Astrocyte (in vitro differentiated cells and primary cell): Measurements from ENCODE around the gene JAM2. TPM values are rescaled to one million over a fixed set of nuclear protein-coding genes. Genes with fewer than 3 reads are reported as not detected.
"Not testable (repeated sequence)": the region's sequence is repeated elsewhere in the genome, so short reads cannot be mapped to it uniquely, and the experiment has no call there.

Experiments used
- DNase-seq: peaks from one replicate; pipeline ENCODE4 v3.0.0-alpha.2; 2010; ENCODE audit warnings: low read depth
- FAIRE-seq: peaks from 2 replicates; lab custom pipeline; 2011; peaks lifted over from hg19 to GRCh38; lab: Jason Lieb, UNC
- H2AFZ ChIP-seq: 2 replicates; pipeline ENCODE4 v1.6.0; 2012; ENCODE audit warnings: low read depth, low read length, inconsistent platforms
- H3K27ac ChIP-seq: 2 replicates; pipeline ENCODE4 v1.5.1; 2011; ENCODE audit warnings: low read depth, low read length, inconsistent platforms
- H3K27me3 ChIP-seq: 2 replicates; pipeline ENCODE4 v1.6.0; 2011; ENCODE audit warnings: low read length, inconsistent platforms; ENCODE audit not compliant: insufficient read depth
- H3K36me3 ChIP-seq: 2 replicates; pipeline ENCODE4 v1.5.1; 2011; ENCODE audit warnings: low read length, inconsistent platforms; ENCODE audit not compliant: insufficient read depth
- H3K4me1 ChIP-seq: 2 replicates; pipeline ENCODE4 v1.5.1; 2011; ENCODE audit warnings: low read length, inconsistent platforms; ENCODE audit not compliant: insufficient read depth
- H3K4me2 ChIP-seq: 2 replicates; pipeline ENCODE4 v1.6.0; 2012; ENCODE audit warnings: low read length, inconsistent platforms
- H3K4me3 ChIP-seq: 2 replicates; pipeline ENCODE4 v1.5.1; 2011; ENCODE audit warnings: low read depth, mild to moderate bottlenecking, low read length, inconsistent platforms; ENCODE audit not compliant: insufficient read depth
- H3K79me2 ChIP-seq: 2 replicates; pipeline ENCODE4 v1.6.0; 2012; ENCODE audit warnings: mild to moderate bottlenecking, low read length, inconsistent platforms; ENCODE audit not compliant: insufficient read depth
- H3K9ac ChIP-seq: 2 replicates; pipeline ENCODE4 v1.6.0; 2012; ENCODE audit warnings: mild to moderate bottlenecking, low read length, inconsistent platforms
- H3K9me3 ChIP-seq: 2 replicates; pipeline ENCODE4 v1.5.1; 2012; ENCODE audit warnings: low read depth, mild to moderate bottlenecking, low read length, inconsistent platforms; ENCODE audit not compliant: insufficient read depth
- H4K20me1 ChIP-seq: 2 replicates; pipeline ENCODE4 v1.6.0; 2012; ENCODE audit warnings: low read length, inconsistent platforms; ENCODE audit not compliant: insufficient read depth
- H3K27ac Mint-ChIP-seq: one replicate; pipeline ENCODE4 v1.8.0; 2021; ENCODE audit warnings: mild to moderate bottlenecking, mixed read lengths; ENCODE audit not compliant: unreplicated experiment
- H3K27me3 Mint-ChIP-seq: one replicate; pipeline ENCODE4 v1.8.0; 2021; ENCODE audit warnings: low read depth, mixed read lengths; ENCODE audit not compliant: unreplicated experiment
- H3K36me3 Mint-ChIP-seq: one replicate; pipeline ENCODE4 v1.8.0; 2021; ENCODE audit warnings: low read depth, mixed read lengths; ENCODE audit not compliant: unreplicated experiment
- H3K4me1 Mint-ChIP-seq: one replicate; pipeline ENCODE4 v1.8.0; 2021; ENCODE audit warnings: low read depth, mixed read lengths; ENCODE audit not compliant: unreplicated experiment
- H3K4me3 Mint-ChIP-seq: one replicate; pipeline ENCODE4 v1.8.0; 2021; ENCODE audit warnings: mild to moderate bottlenecking, moderate library complexity, mixed read lengths; ENCODE audit not compliant: unreplicated experiment
- H3K9me3 Mint-ChIP-seq: one replicate; pipeline ENCODE4 v1.8.0; 2021; ENCODE audit warnings: mild to moderate bottlenecking, mixed read lengths; ENCODE audit not compliant: unreplicated experiment
- EZH2 ChIP-seq: IDR thresholded peaks from 2 replicates; pipeline ENCODE4 v1.6.1; 2012; ENCODE audit warnings: mild to moderate bottlenecking, low read length, inconsistent platforms; ENCODE audit not compliant: insufficient read depth
- total RNA-seq: library from RNA; stranded (reverse); gene quantifications from 2 replicates; pipeline ENCODE4 v1.2.1, GENCODE V29; 2021
- TF ChIP-seq, protein P1 (sequence below): IDR thresholded peaks from 2 replicates; pipeline ENCODE4 v1.5.1; 2011; ENCODE audit warnings: low read depth, mild to moderate bottlenecking, inconsistent platforms, low read length, moderate library complexity; ENCODE audit not compliant: insufficient read depth

The JAM2 gene
- total RNA-seq, 1 donor from 2014 or later: 3.7 TPM

GRCh38 chr21:25689226-25689625 is 50.2 kb downstream of the JAM2 start:
- H3K27me3 ChIP-seq: no peaks in the 10 kb centered on the region
- Mint-ChIP-seq H3K36me3 (no peaks in the 10 kb centered on the region), H3K9me3 (peaks cover 2% of the 10 kb centered on the region), H3K27me3 (no peaks in the 10 kb centered on the region), H3K27ac (no peak overlapping the region), H3K4me1 (peaks cover 6% of the 10 kb centered on the region), H3K4me3 (no peak overlapping the region)
- DNase-seq (peak; percentile 2), FAIRE-seq (peak; percentile 34)
- H3K4me2 ChIP-seq: no peak overlapping the region
- no peak overlapping the region for H3K9ac ChIP-seq
- no peaks in the 10 kb centered on the region for H4K20me1 ChIP-seq
- H3K4me1 ChIP-seq: no peaks in the 10 kb centered on the region
- H2AFZ ChIP-seq: no peak overlapping the region
- no peak overlapping the region for H3K27ac ChIP-seq
- no peaks in the 10 kb centered on the region for H3K36me3 ChIP-seq
- TF ChIP-seq, protein P1, sequence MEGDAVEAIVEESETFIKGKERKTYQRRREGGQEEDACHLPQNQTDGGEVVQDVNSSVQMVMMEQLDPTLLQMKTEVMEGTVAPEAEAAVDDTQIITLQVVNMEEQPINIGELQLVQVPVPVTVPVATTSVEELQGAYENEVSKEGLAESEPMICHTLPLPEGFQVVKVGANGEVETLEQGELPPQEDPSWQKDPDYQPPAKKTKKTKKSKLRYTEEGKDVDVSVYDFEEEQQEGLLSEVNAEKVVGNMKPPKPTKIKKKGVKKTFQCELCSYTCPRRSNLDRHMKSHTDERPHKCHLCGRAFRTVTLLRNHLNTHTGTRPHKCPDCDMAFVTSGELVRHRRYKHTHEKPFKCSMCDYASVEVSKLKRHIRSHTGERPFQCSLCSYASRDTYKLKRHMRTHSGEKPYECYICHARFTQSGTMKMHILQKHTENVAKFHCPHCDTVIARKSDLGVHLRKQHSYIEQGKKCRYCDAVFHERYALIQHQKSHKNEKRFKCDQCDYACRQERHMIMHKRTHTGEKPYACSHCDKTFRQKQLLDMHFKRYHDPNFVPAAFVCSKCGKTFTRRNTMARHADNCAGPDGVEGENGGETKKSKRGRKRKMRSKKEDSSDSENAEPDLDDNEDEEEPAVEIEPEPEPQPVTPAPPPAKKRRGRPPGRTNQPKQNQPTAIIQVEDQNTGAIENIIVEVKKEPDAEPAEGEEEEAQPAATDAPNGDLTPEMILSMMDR: no peak
- no peak overlapping the region for H3K4me3 ChIP-seq
- no peaks in the 10 kb centered on the region for H3K9me3 ChIP-seq
- no peaks in the 10 kb centered on the region for H3K79me2 ChIP-seq

GRCh38 chr21:25691976-25692375 is 52.9 kb downstream of the JAM2 start:
- no peak overlapping the region for H3K27ac ChIP-seq

GRCh38 chr21:25695461-25695860 is 56.4 kb downstream of the JAM2 start:
- not testable (repeated sequence) for H3K4me2 ChIP-seq, H3K9ac ChIP-seq, H3K9me3 ChIP-seq, FAIRE-seq, H2AFZ ChIP-seq, H3K4me3 ChIP-seq, H3K36me3 ChIP-seq, H3K27me3 ChIP-seq, H3K36me3 Mint-ChIP-seq, H3K4me3 Mint-ChIP-seq, H4K20me1 ChIP-seq, H3K9me3 Mint-ChIP-seq, DNase-seq, H3K79me2 ChIP-seq, H3K27ac ChIP-seq, H3K4me1 ChIP-seq, H3K4me1 Mint-ChIP-seq, H3K27me3 Mint-ChIP-seq, H3K27ac Mint-ChIP-seq

More at GRCh38 chr21:25691976-25692375, 52.9 kb downstream of the JAM2 start:
- TF ChIP-seq, protein P1: no peak
- no peak for TF ChIP-seq EZH2
- Mint-ChIP-seq H3K4me3 (no peak overlapping the region), H3K27ac (no peak overlapping the region), H3K36me3 (peaks cover 5% of the 10 kb centered on the region), H3K27me3 (no peaks in the 10 kb centered on the region), H3K9me3 (peaks cover 2% of the 10 kb centered on the region), H3K4me1 (peaks cover 6% of the 10 kb centered on the region)
- no peaks in the 10 kb centered on the region for H3K4me1 ChIP-seq
- H3K36me3 ChIP-seq: no peaks in the 10 kb centered on the region
- no peaks in the 10 kb centered on the region for H4K20me1 ChIP-seq
- H3K27me3 ChIP-seq: no peaks in the 10 kb centered on the region
- no peaks in the 10 kb centered on the region for H3K79me2 ChIP-seq
- FAIRE-seq (no peak), DNase-seq (no peak)
- H3K9me3 ChIP-seq: no peaks in the 10 kb centered on the region
- H2AFZ ChIP-seq: no peak overlapping the region
- no peak overlapping the region for H3K4me2 ChIP-seq
- no peak overlapping the region for H3K4me3 ChIP-seq
- H3K9ac ChIP-seq: no peak overlapping the region
